Kidney tubule cell (primary cell): Measurements from ENCODE around the gene ALDH4A1.

Experiments
- DNase-seq: peaks from one replicate; pipeline ENCODE4 v3.0.0-alpha.2; 2018; ENCODE audit warnings: low spot score

ALDH4A1 gene

GRCh38 chr1:18922848-18923755 is 20.7 kb upstream of the ALDH4A1 start:
- DNase-seq: peak; percentile 47

GRCh38 chr1:18922319-18922726 is 20.0 kb upstream of the ALDH4A1 start:
- no peak for DNase-seq

- DNase-seq: no peak
Observed at GRCh38 chr1:18921516-18922251, 19.3 kb upstream of the ALDH4A1 start.

- DNase-seq: no peak
Observed at GRCh38 chr1:18920931-18921330, 18.6 kb upstream of the ALDH4A1 start.

- no peak for DNase-seq
Observed at GRCh38 chr1:18919956-18920355, 17.6 kb upstream of the ALDH4A1 start.

GRCh38 chr1:18919197-18919905 is 17.0 kb upstream of the ALDH4A1 start:
- no peak for DNase-seq

- no peak for DNase-seq
Observed at GRCh38 chr1:18918417-18918816, 16.1 kb upstream of the ALDH4A1 start.

GRCh38 chr1:18917071-18917799 is 14.9 kb upstream of the ALDH4A1 start:
- no peak for DNase-seq

GRCh38 chr1:18915341-18915740 is 13.0 kb upstream of the ALDH4A1 start:
- no peak for DNase-seq

GRCh38 chr1:18913065-18913835 is 10.9 kb upstream of the ALDH4A1 start:
- peak; percentile 92 for DNase-seq

- DNase-seq: no peak
Observed at GRCh38 chr1:18912550-18912949, 10.2 kb upstream of the ALDH4A1 start.

GRCh38 chr1:18908911-18909771 is 6.8 kb upstream of the ALDH4A1 start:
- DNase-seq: peak; percentile 36

GRCh38 chr1:18907917-18908845 is 5.8 kb upstream of the ALDH4A1 start:
- no peak for DNase-seq

GRCh38 chr1:18907021-18907916 is 4.9 kb upstream of the ALDH4A1 start:
- DNase-seq: peak; percentile 70

GRCh38 chr1:18903291-18903756 is 969 bp upstream of the ALDH4A1 start:
- DNase-seq: no peak

GRCh38 chr1:18901952-18902522 is 318 bp downstream of the ALDH4A1 start:
- peak; percentile 28 for DNase-seq
